Liver (tissue), 3 donors: ENCODE results near the gene RPL27A.

ENCODE experiments used
- CTCF ChIP-seq: fragments of 150-350 bp; IDR thresholded peaks from 2 replicates; pipeline ENCODE4 v1.5.1; 2017; ENCODE audit warnings: improper control_type of control experiment, low read depth, low read length; ENCODE audit not compliant: missing input control
- REST ChIP-seq: IDR thresholded peaks from 2 replicates; pipeline ENCODE4 v1.6.1; 2016; ENCODE audit warnings: antibody characterized with exemption, mild to moderate bottlenecking
- TAF1 ChIP-seq: conservative IDR thresholded peaks from 2 replicates; pipeline ENCODE4 v1.6.1; 2016; ENCODE audit warnings: antibody characterized with exemption, mild to moderate bottlenecking
- YY1 ChIP-seq: IDR thresholded peaks from 2 replicates; pipeline ENCODE4 v1.6.1; 2016; ENCODE audit warnings: antibody characterized with exemption, mild to moderate bottlenecking
- ZBTB33 ChIP-seq: IDR thresholded peaks from 2 replicates; pipeline ENCODE4 v1.6.1; 2016; ENCODE audit warnings: antibody characterized with exemption
- donor health status: healthy.
- donor health status: healthy.

GRCh38 chr11:8634498-8634897 lies 48.1 kb upstream of the RPL27A start:
- TF ChIP-seq TAF1 (no peak), YY1 (no peak), CTCF (no peak), ZBTB33 (no peak), REST (no peak)
